Mucosa of stomach (tissue), 1 donor: ENCODE results near the gene BTNL8.

Experiments used
- H3K27me3 ChIP-seq: one replicate; pipeline ENCODE4 v1.7.0; 2013; ENCODE audit warnings: mild to moderate bottlenecking, low read length; ENCODE audit not compliant: control insufficient read depth, insufficient read depth
- H3K36me3 ChIP-seq: one replicate; pipeline ENCODE4 v1.7.0; 2013; ENCODE audit warnings: low read length; ENCODE audit not compliant: control insufficient read depth, insufficient read depth
- H3K4me1 ChIP-seq: one replicate; pipeline ENCODE4 v1.7.0; 2013; ENCODE audit warnings: mild to moderate bottlenecking, low read length; ENCODE audit not compliant: control insufficient read depth, insufficient read depth
- H3K4me3 ChIP-seq: one replicate; pipeline ENCODE4 v1.7.0; 2013; ENCODE audit warnings: low read length
- H3K9ac ChIP-seq: one replicate; pipeline ENCODE4 v1.7.0; 2013; ENCODE audit warnings: mild to moderate bottlenecking, low read length, moderate library complexity
- H3K9me3 ChIP-seq: one replicate; pipeline ENCODE4 v1.7.0; 2013; ENCODE audit warnings: mild to moderate bottlenecking, low read length, moderate library complexity; ENCODE audit not compliant: control insufficient read depth
- donor health status: Pancreatic carcinoma.

BTNL8 gene

GRCh38 chr5:180898621-180899246 is at the start of gene BTNL8:
Gene BTNL8 (plus strand): TSS chr5:180899159. CDS start chr5:180899311, 152 bp downstream.
- peaks cover 19% of the 10 kb centered on the region for H3K4me1 ChIP-seq
- H3K9me3 ChIP-seq: no peaks in the 10 kb centered on the region
- peak within 1 kb of the TSS; percentile 29 for H3K4me3 ChIP-seq
- no peaks in the 10 kb centered on the region for H3K27me3 ChIP-seq
- H3K36me3 ChIP-seq: no peaks in the 10 kb centered on the region
- no peak within 1 kb of the TSS for H3K9ac ChIP-seq

- Histone ChIP-seq H3K4me3 (no peak overlapping the region), H3K36me3 (peaks cover 27% of the 10 kb centered on the region), H3K4me1 (no peaks in the 10 kb centered on the region), H3K9ac (no peak overlapping the region), H3K9me3 (peaks cover 23% of the 10 kb centered on the region), H3K27me3 (no peaks in the 10 kb centered on the region)
Measured at GRCh38 chr5:180849827-180850226, 49.1 kb upstream of the BTNL8 start.

- no peaks in the 10 kb centered on the region for H3K27me3 ChIP-seq
- peak overlapping the region; percentile 5 for H3K4me3 ChIP-seq
- peaks cover 23% of the 10 kb centered on the region for H3K9me3 ChIP-seq
- H3K9ac ChIP-seq: no peak overlapping the region
- no peaks in the 10 kb centered on the region for H3K4me1 ChIP-seq
- H3K36me3 ChIP-seq: peaks cover 27% of the 10 kb centered on the region
Measured at GRCh38 chr5:180850434-180851078, 48.4 kb upstream of the BTNL8 start.

- no peak overlapping the region for H3K4me3 ChIP-seq
- H3K9me3 ChIP-seq: peaks cover 23% of the 10 kb centered on the region
- no peak overlapping the region for H3K9ac ChIP-seq
- no peaks in the 10 kb centered on the region for H3K27me3 ChIP-seq
- H3K4me1 ChIP-seq: no peaks in the 10 kb centered on the region
- H3K36me3 ChIP-seq: peaks cover 27% of the 10 kb centered on the region
Measured at GRCh38 chr5:180852495-180852894, 46.5 kb upstream of the BTNL8 start.

GRCh38 chr5:180853121-180853847 is 45.7 kb upstream of the BTNL8 start:
- Histone ChIP-seq H3K36me3 (peaks cover 27% of the 10 kb centered on the region), H3K9me3 (peaks cover 23% of the 10 kb centered on the region), H3K27me3 (no peaks in the 10 kb centered on the region), H3K9ac (no peak overlapping the region), H3K4me3 (no peak overlapping the region), H3K4me1 (no peaks in the 10 kb centered on the region)

- Histone ChIP-seq H3K9ac (no peak overlapping the region), H3K4me3 (no peak overlapping the region), H3K27me3 (no peaks in the 10 kb centered on the region), H3K4me1 (no peaks in the 10 kb centered on the region), H3K9me3 (peaks cover 22% of the 10 kb centered on the region), H3K36me3 (peaks cover 27% of the 10 kb centered on the region)
Measured at GRCh38 chr5:180853848-180854176, 45.1 kb upstream of the BTNL8 start.

GRCh38 chr5:180858586-180858985 is 40.4 kb upstream of the BTNL8 start:
- no peak overlapping the region for H3K9ac ChIP-seq
- no peaks in the 10 kb centered on the region for H3K27me3 ChIP-seq
- H3K4me3 ChIP-seq: no peak overlapping the region
- no peaks in the 10 kb centered on the region for H3K4me1 ChIP-seq
- no peaks in the 10 kb centered on the region for H3K9me3 ChIP-seq
- H3K36me3 ChIP-seq: no peaks in the 10 kb centered on the region

- Histone ChIP-seq H3K4me1 (no peaks in the 10 kb centered on the region), H3K9ac (peak overlapping the region; percentile 94), H3K4me3 (peak overlapping the region; percentile 92), H3K9me3 (no peaks in the 10 kb centered on the region), H3K27me3 (no peaks in the 10 kb centered on the region), H3K36me3 (no peaks in the 10 kb centered on the region)
Measured at GRCh38 chr5:180860273-180860886, 38.6 kb upstream of the BTNL8 start.

GRCh38 chr5:180860887-180861822 is 37.8 kb upstream of the BTNL8 start, which contains the start of gene ZFP62:
Gene ZFP62 (minus strand): TSS chr5:180861276. CDS start chr5:180861219, 57 bp downstream.
- Histone ChIP-seq H3K9me3 (no peaks in the 10 kb centered on the region), H3K27me3 (no peaks in the 10 kb centered on the region), H3K4me3 (peak within 1 kb of the TSS; percentile 92), H3K36me3 (no peaks in the 10 kb centered on the region), H3K4me1 (no peaks in the 10 kb centered on the region), H3K9ac (peak within 1 kb of the TSS; percentile 94)

- no peaks in the 10 kb centered on the region for H3K27me3 ChIP-seq
- no peaks in the 10 kb centered on the region for H3K4me1 ChIP-seq
- no peak overlapping the region for H3K4me3 ChIP-seq
- H3K36me3 ChIP-seq: no peaks in the 10 kb centered on the region
- no peaks in the 10 kb centered on the region for H3K9me3 ChIP-seq
- H3K9ac ChIP-seq: no peak overlapping the region
Measured at GRCh38 chr5:180862645-180863044, 36.3 kb upstream of the BTNL8 start.

- Histone ChIP-seq H3K36me3 (no peaks in the 10 kb centered on the region), H3K4me1 (peaks cover 6% of the 10 kb centered on the region), H3K27me3 (no peaks in the 10 kb centered on the region), H3K9ac (no peak overlapping the region), H3K4me3 (no peak overlapping the region), H3K9me3 (no peaks in the 10 kb centered on the region)
Measured at GRCh38 chr5:180865981-180866695, 32.8 kb upstream of the BTNL8 start.
